A549 (cell line): ENCODE measurements around the gene C1orf105. TPM values are rescaled to one million over a fixed set of nuclear protein-coding genes. Genes with fewer than 3 reads are reported as not detected.

ENCODE experiments used
- ATAC-seq, 2 experiments: fragments of 200-7000 bp in 1 of 2; fragments of >200 bp in 1 of 2; cut with Nextera tagmentation in 1 of 2; cut with Tn5 transposase in 1 of 2; 3 replicates each; pipeline versions ENCODE4 v1.8.0 to v1.9.1; 2018 to 2020; ENCODE audit warnings: mild to moderate bottlenecking in 1 of 2, moderate library complexity in 1 of 2
- CTCF ChIA-PET: fragments of 300-600 bp; sonication (Branson Sonifier 250); formaldehyde crosslinking; extraction: SDS; loops from one replicate; lab custom pipeline; 2021; ENCODE audit warnings: antibody characterized with exemption, inconsistent platforms; lab: Yijun Ruan, JAX
- POLR2A ChIA-PET: fragments of 350-600 bp; formaldehyde crosslinking; extraction: SDS; loops from one replicate; lab custom pipeline; 2021; ENCODE audit warnings: antibody characterized with exemption, inconsistent platforms; lab: Yijun Ruan, JAX
- DNase-seq, 2 experiments: peaks; one replicate each; pipeline versions ENCODE4 v3.0.0 to v3.0.0-alpha.2; 2011 to 2016; ENCODE audit warnings: low read depth in 1 of 2, low spot score in 1 of 2
- FAIRE-seq: peaks from 2 replicates; lab custom pipeline; 2011; peaks lifted over from hg19 to GRCh38; lab: Jason Lieb, UNC
- H3K27ac ChIP-seq, 2 experiments: fragments of >200 bp; sonication (Bioruptor Twin); formaldehyde crosslinking; 3 replicates each; pipeline ENCODE4 v1.5.1; 2016 to 2017
- H3K4me1 ChIP-seq: fragments of >200 bp; sonication (Bioruptor Twin); formaldehyde crosslinking; 3 replicates; pipeline ENCODE4 v1.6.1; 2016
- H3K4me2 ChIP-seq: fragments of >200 bp; sonication (Bioruptor Twin); formaldehyde crosslinking; 3 replicates; pipeline ENCODE4 v1.6.1; 2016
- H3K4me3 ChIP-seq: fragments of >200 bp; sonication (Bioruptor Twin); formaldehyde crosslinking; 3 replicates; pipeline ENCODE4 v1.5.1; 2016
- H3K9me3 ChIP-seq: fragments of >200 bp; sonication (Bioruptor Twin); formaldehyde crosslinking; 3 replicates; pipeline ENCODE4 v1.6.1; 2016
- CBX2 ChIP-seq: fragments of 200-600 bp; sonication (generic); IDR thresholded peaks from 2 replicates; pipeline ENCODE4 v1.6.1; 2016; ENCODE audit warnings: low read depth, mild to moderate bottlenecking, borderline replicate concordance
- EHMT2 ChIP-seq: fragments of 200-600 bp; sonication (generic); IDR thresholded peaks from 2 replicates; pipeline ENCODE4 v1.6.1; 2016; ENCODE audit warnings: antibody characterized with exemption, low read depth, mild to moderate bottlenecking, moderate library complexity
- EP300 ChIP-seq, 2 experiments: fragments of >200 bp; sonication (Bioruptor Twin); formaldehyde crosslinking; IDR thresholded peaks; 2 replicates in 1 of 2; 3 replicates in 1 of 2; pipeline ENCODE4 v1.6.1; 2016 to 2017
- FOXS1 ChIP-seq: fragments of 250-450 bp; sonication (Bioruptor Pico); IDR thresholded peaks from 2 replicates; pipeline ENCODE4 v1.5.0; 2020; ENCODE audit warnings: mild to moderate bottlenecking, moderate library complexity
- HDAC2 ChIP-seq: fragments of 200-600 bp; sonication (generic); IDR thresholded peaks from 2 replicates; pipeline ENCODE4 v1.6.1; 2016
- KDM5A ChIP-seq: fragments of 200-600 bp; sonication (generic); IDR thresholded peaks from 2 replicates; pipeline ENCODE4 v1.6.1; 2016; ENCODE audit warnings: antibody characterized with exemption, mild to moderate bottlenecking
- NFE2L2 ChIP-seq: fragments of 150-350 bp; conservative IDR thresholded peaks from 2 replicates; pipeline ENCODE4 v1.6.1; 2014; ENCODE audit warnings: low read length
- NPAS2 ChIP-seq: fragments of 250-450 bp; sonication (Bioruptor Pico); IDR thresholded peaks from 2 replicates; pipeline ENCODE4 v1.8.0; 2022; ENCODE audit warnings: mild to moderate bottlenecking, moderate library complexity, borderline replicate concordance
- RAD21 ChIP-seq, 2 experiments: fragments of >200 bp in 1 of 2; sonication (Bioruptor Twin) in 1 of 2; formaldehyde crosslinking in 1 of 2; IDR thresholded peaks in 1 of 2; conservative IDR thresholded peaks in 1 of 2; 2 replicates in 1 of 2; 3 replicates in 1 of 2; pipeline ENCODE4 v1.6.1; 2012 to 2018; ENCODE audit warnings: inconsistent platforms in 1 of 2
- RFX5 ChIP-seq: fragments of 450-650 bp; IDR thresholded peaks from 2 replicates; pipeline ENCODE4 v1.7.1; 2014; ENCODE audit warnings: antibody characterized with exemption, mild to moderate bottlenecking, moderate library complexity
- TFCP2L1 ChIP-seq: fragments of 250-450 bp; sonication (Bioruptor Pico); IDR thresholded peaks from 2 replicates; pipeline ENCODE4 v1.5.0; 2021; ENCODE audit warnings: mild to moderate bottlenecking
- ZNF302 ChIP-seq: fragments of 250-450 bp; sonication (Bioruptor Pico); IDR thresholded peaks from 2 replicates; pipeline ENCODE4 v1.9.0; 2021; ENCODE audit warnings: inconsistent platforms, mild to moderate bottlenecking, moderate library complexity
- ZSCAN20 ChIP-seq: fragments of 250-450 bp; sonication (Bioruptor Pico); IDR thresholded peaks from 2 replicates; pipeline ENCODE4 v1.8.0; 2022; ENCODE audit warnings: mild to moderate bottlenecking, moderate library complexity
- WGBS: methylation state at CpG from one replicate; pipeline ENCODE4 v1.1.6; 2017; ENCODE audit errors: missing lambda C conversion rate; 5-methylcytosine and 5-hydroxymethylcytosine counted together
- polyA plus RNA-seq, 4 experiments: library from polyadenylated mRNA; depleted of rRNA in 3 of 4; stranded (reverse); fragments of >200 nt; fragmentation: RNase III in 1 of 4; extraction: RNeasy Plus Mini Kit Qiagen cat#74134 plus additional on column Dnase treatment in 1 of 4; gene quantifications; 2 replicates in 3 of 4; 3 replicates in 1 of 4; pipeline ENCODE4 v1.2.3, GENCODE V29; 2011 to 2017
- TF ChIP-seq, protein P1 (sequence below): IDR thresholded peaks from 2 replicates; pipeline ENCODE4 v1.6.1; 2012
- TF ChIP-seq, protein P2 (sequence below): fragments of >200 bp; sonication (Bioruptor Twin); formaldehyde crosslinking; IDR thresholded peaks from 2 replicates; pipeline ENCODE4 v1.6.1; 2016
- TF ChIP-seq, protein P3 (sequence below): fragments of 250-450 bp; sonication (Bioruptor Pico); IDR thresholded peaks from 2 replicates; pipeline ENCODE4 v1.5.0; 2020; ENCODE audit warnings: low read depth, mild to moderate bottlenecking, moderate library complexity
- TF ChIP-seq, protein P4 (sequence below): IDR thresholded peaks from 2 replicates; pipeline ENCODE4 v1.6.1; 2012

Gene C1orf105
- polyA plus RNA-seq, 2 of the 4 experiments (the other 2 are of a cell fraction): 0.40 TPM; not detected in 1

DNA sequence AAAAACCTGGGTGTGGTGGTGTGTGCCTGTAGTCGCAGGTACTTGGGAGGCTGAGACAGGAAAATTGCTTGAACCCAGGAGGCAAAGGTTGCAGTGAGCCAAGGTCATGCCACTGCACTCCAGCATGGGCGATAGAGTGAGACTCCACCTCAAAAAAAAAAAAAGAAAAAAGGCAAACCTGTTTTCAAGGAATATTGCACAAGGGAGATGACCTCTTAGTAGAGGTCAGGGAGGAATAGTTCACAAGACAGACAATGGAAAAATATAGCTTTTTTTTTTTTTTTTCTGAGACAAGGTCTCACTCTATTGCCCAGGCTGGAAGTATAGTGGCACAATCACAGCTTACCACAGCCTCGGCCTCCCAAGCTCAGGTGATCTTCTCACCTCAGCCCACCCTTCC lies 90.0 kb downstream of the C1orf105 start:
- H3K9me3 ChIP-seq: no peaks in the 10 kb centered on the region; the same call in 2 of the 3 replicates
- H3K4me1 ChIP-seq: no peaks in the 10 kb centered on the region
- FAIRE-seq (no peak), ATAC-seq (no peak), DNase-seq (no peak)
- TF ChIP-seq KDM5A: no peak
- no peak for TF ChIP-seq RFX5
- no peak for TF ChIP-seq HDAC2
- no peak for TF ChIP-seq EHMT2
- no peak for TF ChIP-seq EP300 (IDR thresholded peaks at IDR 0.05)
- no peak for TF ChIP-seq TFCP2L1 (CRISPR knock-in tag)
- TF ChIP-seq, protein P1, sequence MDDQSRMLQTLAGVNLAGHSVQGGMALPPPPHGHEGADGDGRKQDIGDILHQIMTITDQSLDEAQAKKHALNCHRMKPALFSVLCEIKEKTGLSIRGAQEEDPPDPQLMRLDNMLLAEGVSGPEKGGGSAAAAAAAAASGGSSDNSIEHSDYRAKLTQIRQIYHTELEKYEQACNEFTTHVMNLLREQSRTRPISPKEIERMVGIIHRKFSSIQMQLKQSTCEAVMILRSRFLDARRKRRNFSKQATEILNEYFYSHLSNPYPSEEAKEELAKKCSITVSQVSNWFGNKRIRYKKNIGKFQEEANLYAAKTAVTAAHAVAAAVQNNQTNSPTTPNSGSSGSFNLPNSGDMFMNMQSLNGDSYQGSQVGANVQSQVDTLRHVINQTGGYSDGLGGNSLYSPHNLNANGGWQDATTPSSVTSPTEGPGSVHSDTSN: no peak
- no peak for TF ChIP-seq CBX2
- TF ChIP-seq RAD21 (conservative IDR thresholded peaks at IDR 0.05 in 1 of 2, IDR thresholded peaks at IDR 0.05 in 1 of 2): no peak
- no peak for TF ChIP-seq NPAS2
- ChIA-PET POLR2A (no interaction called here), CTCF (interaction anchor here (0.6 to 0.7 kb wide), 2 partner anchors 47 to 733 kb away, joined by 3 to 5 read pairs; no protein-coding TSS in a partner anchor)
- no peak overlapping the region for H3K27ac ChIP-seq
- H3K4me2 ChIP-seq: no peak overlapping the region
- no peak overlapping the region for H3K4me3 ChIP-seq
- 80% methylated on average over 3 of the region's 3 CpGs for WGBS

DNA sequence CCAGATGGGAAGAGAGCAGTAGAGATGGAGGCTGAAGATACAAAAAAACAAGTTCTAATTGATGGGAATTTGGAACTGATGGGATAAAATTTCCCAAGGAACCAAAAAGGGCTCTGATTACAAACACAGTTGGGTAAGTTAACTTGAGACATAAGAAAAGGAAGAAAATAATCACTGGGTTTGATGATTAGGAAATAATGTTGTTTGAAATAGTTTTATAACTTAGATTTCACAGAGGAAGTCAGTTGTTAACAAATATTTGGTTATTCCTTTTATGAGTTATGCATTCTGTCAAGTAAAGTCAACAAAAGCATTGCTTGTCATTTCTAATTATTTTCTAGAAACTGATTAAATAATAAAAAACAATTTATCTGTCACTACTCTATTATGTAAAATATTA lies 92.1 kb downstream of the C1orf105 start:
- ChIA-PET CTCF (interaction anchor here (0.9 kb wide), 1 partner anchor 62 kb away, joined by 3 read pairs; no protein-coding TSS in a partner anchor), POLR2A (no interaction called here)
- H3K27ac ChIP-seq: no peak overlapping the region
- FAIRE-seq: no peak
- H3K4me2 ChIP-seq: no peak overlapping the region
- H3K4me1 ChIP-seq: no peaks in the 10 kb centered on the region
- no peak for DNase-seq
- no peak overlapping the region for H3K4me3 ChIP-seq
- no peak for ATAC-seq
- H3K9me3 ChIP-seq: no peaks in the 10 kb centered on the region; the same call in 2 of the 3 replicates
- no peak for TF ChIP-seq FOXS1
- no peak for TF ChIP-seq RAD21 (conservative IDR thresholded peaks at IDR 0.05 in 1 of 2, IDR thresholded peaks at IDR 0.05 in 1 of 2)
- no peak for TF ChIP-seq EP300 (IDR thresholded peaks at IDR 0.05)
- TF ChIP-seq ZNF302 (CRISPR knock-in tag): no peak
- TF ChIP-seq, protein P2, sequence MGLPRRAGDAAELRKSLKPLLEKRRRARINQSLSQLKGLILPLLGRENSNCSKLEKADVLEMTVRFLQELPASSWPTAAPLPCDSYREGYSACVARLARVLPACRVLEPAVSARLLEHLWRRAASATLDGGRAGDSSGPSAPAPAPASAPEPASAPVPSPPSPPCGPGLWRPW: no peak
- TF ChIP-seq NFE2L2: no peak
- no peak for TF ChIP-seq ZSCAN20 (CRISPR knock-in tag)
- TF ChIP-seq, protein P3, sequence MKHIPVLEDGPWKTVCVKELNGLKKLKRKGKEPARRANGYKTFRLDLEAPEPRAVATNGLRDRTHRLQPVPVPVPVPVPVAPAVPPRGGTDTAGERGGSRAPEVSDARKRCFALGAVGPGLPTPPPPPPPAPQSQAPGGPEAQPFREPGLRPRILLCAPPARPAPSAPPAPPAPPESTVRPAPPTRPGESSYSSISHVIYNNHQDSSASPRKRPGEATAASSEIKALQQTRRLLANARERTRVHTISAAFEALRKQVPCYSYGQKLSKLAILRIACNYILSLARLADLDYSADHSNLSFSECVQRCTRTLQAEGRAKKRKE (CRISPR knock-in tag): no peak
- TF ChIP-seq, protein P4, sequence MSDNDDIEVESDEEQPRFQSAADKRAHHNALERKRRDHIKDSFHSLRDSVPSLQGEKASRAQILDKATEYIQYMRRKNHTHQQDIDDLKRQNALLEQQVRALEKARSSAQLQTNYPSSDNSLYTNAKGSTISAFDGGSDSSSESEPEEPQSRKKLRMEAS: no peak

DNA sequence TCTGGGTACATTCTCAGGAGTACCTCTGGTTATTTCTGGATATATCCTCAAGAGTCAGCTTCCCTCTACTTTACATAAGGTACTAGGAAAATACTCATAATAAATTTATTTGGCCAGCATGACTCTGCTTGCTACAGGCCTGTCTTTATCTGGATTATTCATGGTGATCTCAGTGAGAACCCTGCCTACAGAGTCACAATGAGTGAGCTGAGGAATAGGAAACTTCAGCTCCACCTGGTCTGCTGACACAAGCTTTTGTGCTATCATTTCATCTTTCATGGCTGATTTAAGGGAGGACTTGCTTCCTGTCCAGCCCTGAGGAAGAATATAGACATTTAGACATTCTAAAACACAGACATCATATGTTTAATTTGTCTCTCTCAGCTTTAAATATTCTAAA lies 93.0 kb downstream of the C1orf105 start:
- no peak overlapping the region for H3K4me2 ChIP-seq
- no peak for FAIRE-seq

More for the DNA sequence above, 93.0 kb downstream of the C1orf105 start:
- no peak for DNase-seq
- ATAC-seq: no peak
- no peak overlapping the region for H3K27ac ChIP-seq
- TF ChIP-seq, protein P3 (CRISPR knock-in tag): no peak
- TF ChIP-seq CBX2: no peak
- TF ChIP-seq, all 56 proteins: peak for 0
- CTCF ChIA-PET: interaction anchor here (0.9 kb wide), 1 partner anchor 63 kb away, joined by 3 read pairs; no protein-coding TSS in a partner anchor
- H3K4me1 ChIP-seq: no peaks in the 10 kb centered on the region
- no peaks in the 10 kb centered on the region; the same call in 2 of the 3 replicates for H3K9me3 ChIP-seq
- POLR2A ChIA-PET: no interaction called here
- no peak overlapping the region for H3K4me3 ChIP-seq
